ENCODE data around the gene NOS1AP.

The NOS1AP gene

GRCh38 chr1:162285149-162285561 lies 215.7 kb downstream of the NOS1AP start:
- TF ChIP-seq EZH2phosphoT487 (IDR thresholded peaks at IDR 0.05; ENCODE audit: borderline replicate concordance, low read length) (no peak), CTCF (IDR thresholded peaks at IDR 0.05; ENCODE audit: low read depth, low read length, poor library complexity, severe bottlenecking) (no peak)
- peaks cover 5% of the 10 kb centered on the region; the same call in 1 of the 2 replicates for H3K27me3 ChIP-seq (ENCODE audit: control insufficient read depth, low read length)
- no peak overlapping the region for H3K27ac ChIP-seq (ENCODE audit: low read depth, low read length)
- H3K9me2 ChIP-seq (replicated peaks; ENCODE audit: control insufficient read depth, low read length), result no peaks in the 10 kb centered on the region
- H3K4me2 ChIP-seq (ENCODE audit: low read length), result no peak overlapping the region
- no peaks in the 10 kb centered on the region for H3K36me3 ChIP-seq (ENCODE audit: control insufficient read depth, low read length)
- H3F3A ChIP-seq (ENCODE audit: control insufficient read depth, insufficient read depth), result no peaks in the 10 kb centered on the region
- H3K79me2 ChIP-seq (ENCODE audit: control insufficient read depth, low read length), result no peaks in the 10 kb centered on the region
- no peaks in the 10 kb centered on the region for H4K20me1 ChIP-seq (ENCODE audit: control insufficient read depth, insufficient read depth, low read depth, low read length)
- no peaks in the 10 kb centered on the region for H3K9me3 ChIP-seq (ENCODE audit: control insufficient read depth, insufficient read depth, low read length)
- no peaks in the 10 kb centered on the region for H3K4me1 ChIP-seq (ENCODE audit: control insufficient read depth, low read length)
- H3K4me3 ChIP-seq (ENCODE audit: low read length), result no peak overlapping the region

GRCh38 chr1:162291000-162291399 lies 221.5 kb downstream of the NOS1AP start:
- no peaks in the 10 kb centered on the region for H3K9me3 ChIP-seq (ENCODE audit: control insufficient read depth, insufficient read depth, low read length)
- no peaks in the 10 kb centered on the region for H3K9me2 ChIP-seq (replicated peaks; ENCODE audit: control insufficient read depth, low read length)
- H4K20me1 ChIP-seq (ENCODE audit: control insufficient read depth, insufficient read depth, low read depth, low read length), result no peaks in the 10 kb centered on the region
- no peak overlapping the region for H3K27ac ChIP-seq (ENCODE audit: low read depth, low read length)
- no peaks in the 10 kb centered on the region for H3F3A ChIP-seq (ENCODE audit: control insufficient read depth, insufficient read depth)
- no peak overlapping the region for H3K4me2 ChIP-seq (ENCODE audit: low read length)
- no peaks in the 10 kb centered on the region for H3K79me2 ChIP-seq (ENCODE audit: control insufficient read depth, low read length)
- no peaks in the 10 kb centered on the region for H3K4me1 ChIP-seq (ENCODE audit: control insufficient read depth, low read length)
- no peak for TF ChIP-seq EZH2phosphoT487 (IDR thresholded peaks at IDR 0.05; ENCODE audit: borderline replicate concordance, low read length)
- no peak for TF ChIP-seq CTCF (IDR thresholded peaks at IDR 0.05; ENCODE audit: low read depth, low read length, poor library complexity, severe bottlenecking)
- peaks cover 13% of the 10 kb centered on the region for H3K27me3 ChIP-seq (ENCODE audit: control insufficient read depth, low read length)
- no peak overlapping the region for H3K4me3 ChIP-seq (ENCODE audit: low read length)
- no peaks in the 10 kb centered on the region for H3K36me3 ChIP-seq (ENCODE audit: control insufficient read depth, low read length)

- no peaks in the 10 kb centered on the region for H3F3A ChIP-seq (ENCODE audit: control insufficient read depth, insufficient read depth)
- no peak overlapping the region for H3K4me3 ChIP-seq (ENCODE audit: low read length)
- H3K79me2 ChIP-seq (ENCODE audit: control insufficient read depth, low read length), result no peaks in the 10 kb centered on the region
- no peaks in the 10 kb centered on the region for H3K4me1 ChIP-seq (ENCODE audit: control insufficient read depth, low read length)
- TF ChIP-seq CTCF (IDR thresholded peaks at IDR 0.05; ENCODE audit: low read depth, low read length, poor library complexity, severe bottlenecking), result no peak
- TF ChIP-seq EZH2phosphoT487 (IDR thresholded peaks at IDR 0.05; ENCODE audit: borderline replicate concordance, low read length), result no peak
- no peak overlapping the region for H3K27ac ChIP-seq (ENCODE audit: low read depth, low read length)
- H3K9me2 ChIP-seq (replicated peaks; ENCODE audit: control insufficient read depth, low read length), result no peaks in the 10 kb centered on the region
- H3K4me2 ChIP-seq (ENCODE audit: low read length), result no peak overlapping the region
- H3K9me3 ChIP-seq (ENCODE audit: control insufficient read depth, insufficient read depth, low read length), result no peaks in the 10 kb centered on the region
- peaks cover 13% of the 10 kb centered on the region for H3K27me3 ChIP-seq (ENCODE audit: control insufficient read depth, low read length)
- H4K20me1 ChIP-seq (ENCODE audit: control insufficient read depth, insufficient read depth, low read depth, low read length), result no peaks in the 10 kb centered on the region
- no peaks in the 10 kb centered on the region for H3K36me3 ChIP-seq (ENCODE audit: control insufficient read depth, low read length)
Measured at GRCh38 chr1:162292422-162292849, 222.9 kb downstream of the NOS1AP start.

Measured in DOHH2 (cell line).